Daoy (cell line): Measurements from ENCODE around the gene OGFOD1. TPM values are rescaled to one million over a fixed set of nuclear protein-coding genes. Genes with fewer than 3 reads are reported as not detected.

ENCODE experiments used
- total RNA-seq: library from RNA; depleted of rRNA; stranded (reverse); fragments of >200 nt; shearing (Covaris generic); gene quantifications from 2 replicates; pipeline ENCODE4 v1.2.3, GENCODE V29; 2014; rRNA removed

OGFOD1 gene
- total RNA-seq, 1 experiment from 2014 or later, result 61.5 TPM

Other genes starting within 250 kb of the OGFOD1 start
- gene AMFR, start 26.0 kb upstream of the OGFOD1 start, total RNA-seq, result 71.7 and 122 TPM in 2 replicates
- gene NUDT21, start 222 bp upstream of the OGFOD1 start, total RNA-seq, result 102 and 128 TPM in 2 replicates
- 22.8 and 33.0 TPM in 2 replicates for gene BBS2, start 68.5 kb downstream of the OGFOD1 start, total RNA-seq
- not detected in 2 replicates for gene MT4, start 113.5 kb downstream of the OGFOD1 start, total RNA-seq
- gene MT3, start 138.0 kb downstream of the OGFOD1 start, total RNA-seq, result not detected in 2 replicates
- gene MT2A, start 157.0 kb downstream of the OGFOD1 start, total RNA-seq, result 207 and 248 TPM in 2 replicates
- 248 and 365 TPM in 2 replicates for gene MT1E, start 174.2 kb downstream of the OGFOD1 start, total RNA-seq
- gene MT1M, start 181.1 kb downstream of the OGFOD1 start, total RNA-seq, result 0.74 and 7.4 TPM in 2 replicates
- gene MT1A, start 187.1 kb downstream of the OGFOD1 start, total RNA-seq, result not detected in 2 replicates
- gene MT1B, start 200.3 kb downstream of the OGFOD1 start, total RNA-seq, result not detected in 2 replicates
- gene MT1F, start 206.4 kb downstream of the OGFOD1 start, total RNA-seq, result 0.29 TPM in 1 of 2 replicates, not detected in the other
- gene MT1G, start 216.5 kb downstream of the OGFOD1 start, total RNA-seq, result 8.2 and 16.3 TPM in 2 replicates
- not detected in 2 replicates for gene MT1H, start 218.3 kb downstream of the OGFOD1 start, total RNA-seq
- gene MT1X, start 230.9 kb downstream of the OGFOD1 start, total RNA-seq, result 70.4 and 106 TPM in 2 replicates